22Rv1 (cell line): ENCODE results near the gene PCDHGB6.
"Not testable (repeated sequence)": the region's sequence is repeated elsewhere in the genome, so short reads cannot be mapped to it uniquely, and the experiment has no call there.

ENCODE experiments used
- H3K27ac ChIP-seq: fragments of 450-650 bp; 2 replicates; pipeline ENCODE4 v1.5.1; 2017
- CTCF ChIP-seq: fragments of 450-650 bp; IDR thresholded peaks from 2 replicates; pipeline ENCODE4 v1.5.1; 2017; ENCODE audit warnings: mild to moderate bottlenecking
- ZFX ChIP-seq: fragments of 450-650 bp; IDR thresholded peaks from 2 replicates; pipeline ENCODE4 v1.6.1; 2017; ENCODE audit warnings: antibody characterized with exemption, borderline replicate concordance

PCDHGB6 gene

GRCh38 chr5:141393267-141393666 is 14.6 kb upstream of the PCDHGB6 start:
- H3K27ac ChIP-seq, result no peak overlapping the region
- TF ChIP-seq ZFX, result no peak
- no peak for TF ChIP-seq CTCF

- H3K27ac ChIP-seq, result not testable (repeated sequence)
Observed at GRCh38 chr5:141394401-141395187, 13.2 kb upstream of the PCDHGB6 start.

GRCh38 chr5:141397756-141398551 is 9.9 kb upstream of the PCDHGB6 start, which contains the start of gene PCDHGB5:
TSS of gene PCDHGB5 (plus strand) at chr5:141397947. CDS start at chr5:141398128, 181 bp downstream.
- not testable (repeated sequence) for H3K27ac ChIP-seq

- H3K27ac ChIP-seq, result no peak overlapping the region
- TF ChIP-seq CTCF (no peak), ZFX (no peak)
Observed at GRCh38 chr5:141398608-141399007, 9.2 kb upstream of the PCDHGB6 start.

GRCh38 chr5:141399555-141400258 is 8.1 kb upstream of the PCDHGB6 start:
- no peak overlapping the region for H3K27ac ChIP-seq
- TF ChIP-seq CTCF (no peak), ZFX (no peak)

- no peak within 1 kb of the TSS for H3K27ac ChIP-seq
- no peak for TF ChIP-seq ZFX
- TF ChIP-seq CTCF, result peak; percentile 82
Observed at GRCh38 chr5:141402553-141403243, 5.1 kb upstream of the PCDHGB6 start, which contains the start of gene PCDHGA9. TSS of gene PCDHGA9 (plus strand) at chr5:141402778. CDS start at chr5:141402953, 175 bp downstream.

GRCh38 chr5:141403387-141403786 is 4.4 kb upstream of the PCDHGB6 start:
- no peak overlapping the region for H3K27ac ChIP-seq
- TF ChIP-seq ZFX, result no peak
- TF ChIP-seq CTCF, result no peak
